GM21528 (cell line): Measurements from ENCODE around the gene ARNT2.

Experiments used
- ATAC-seq: cut with Tn5 transposase; IDR thresholded peaks from one replicate; pipeline ENCODE4 v1.9.1; 2021; ENCODE audit warnings: mild to moderate bottlenecking, moderate library complexity; ENCODE audit not compliant: unreplicated experiment, low FRiP score

ARNT2 gene

DNA sequence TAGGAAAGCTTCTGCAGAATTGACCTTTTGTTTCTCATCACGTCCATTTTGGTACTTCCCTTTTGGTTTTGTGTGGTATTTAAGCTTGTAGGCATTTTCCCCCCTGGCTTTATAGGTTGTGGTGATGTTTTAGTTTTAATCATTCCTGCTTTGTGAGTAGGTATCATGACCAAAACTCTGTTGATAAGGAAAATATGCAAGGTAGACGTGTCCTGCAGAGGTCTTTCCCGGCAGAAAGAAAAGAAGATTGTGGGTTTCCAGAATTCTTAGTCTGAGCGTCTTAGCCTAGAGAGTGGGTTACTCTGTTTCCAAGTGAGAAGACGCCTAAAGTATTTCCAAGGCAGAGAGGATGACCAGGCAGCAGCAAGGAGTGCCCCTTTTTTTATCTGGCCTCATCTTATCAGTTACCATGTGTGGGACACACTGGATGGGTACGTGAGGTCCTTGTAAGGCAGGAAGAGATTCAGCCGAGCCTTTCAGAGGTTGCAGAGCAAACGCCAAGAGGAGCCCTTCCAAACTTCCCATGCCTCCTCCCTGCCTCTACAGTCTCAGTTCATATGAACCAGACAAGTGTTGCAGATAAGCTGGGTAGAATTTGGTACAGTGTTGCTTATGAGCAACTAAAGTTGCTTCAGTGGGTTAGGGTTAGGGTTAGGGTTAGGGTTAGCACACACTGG is 58.8 kb downstream of the ARNT2 start:
- ATAC-seq: no peak

DNA sequence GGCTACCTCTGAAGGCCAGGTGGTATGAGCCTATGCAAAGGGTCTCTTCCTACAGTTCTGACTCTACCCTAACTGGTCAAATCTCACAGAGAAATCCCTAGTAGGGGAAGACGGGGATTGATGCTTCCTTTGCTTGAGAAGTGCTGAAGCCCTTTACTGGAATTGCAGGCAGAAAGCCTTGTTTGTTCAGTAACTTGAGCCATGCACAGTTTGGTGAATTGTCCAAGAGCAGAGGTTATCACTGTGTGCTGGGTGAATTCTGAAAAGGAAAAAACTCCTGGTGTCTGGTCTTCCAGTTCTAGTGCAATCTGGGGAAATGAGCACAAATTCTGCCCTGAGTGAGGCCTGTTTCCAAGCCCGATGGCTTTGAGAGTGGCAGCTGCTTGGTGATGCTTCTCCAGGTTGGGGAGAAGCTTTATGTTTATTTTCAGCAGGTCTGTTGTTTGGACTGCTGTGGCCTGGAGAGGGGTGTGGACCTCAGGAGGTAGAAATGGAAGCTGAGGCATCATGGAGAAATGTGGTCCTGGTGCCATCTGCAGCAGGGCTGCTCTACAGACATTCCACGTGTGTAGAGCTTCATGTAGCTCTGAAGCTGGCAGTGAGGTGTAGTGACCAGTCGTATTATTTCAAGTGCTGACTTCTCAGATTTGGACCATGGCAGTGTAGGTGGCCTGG is 60.9 kb downstream of the ARNT2 start:
- no peak for ATAC-seq

DNA sequence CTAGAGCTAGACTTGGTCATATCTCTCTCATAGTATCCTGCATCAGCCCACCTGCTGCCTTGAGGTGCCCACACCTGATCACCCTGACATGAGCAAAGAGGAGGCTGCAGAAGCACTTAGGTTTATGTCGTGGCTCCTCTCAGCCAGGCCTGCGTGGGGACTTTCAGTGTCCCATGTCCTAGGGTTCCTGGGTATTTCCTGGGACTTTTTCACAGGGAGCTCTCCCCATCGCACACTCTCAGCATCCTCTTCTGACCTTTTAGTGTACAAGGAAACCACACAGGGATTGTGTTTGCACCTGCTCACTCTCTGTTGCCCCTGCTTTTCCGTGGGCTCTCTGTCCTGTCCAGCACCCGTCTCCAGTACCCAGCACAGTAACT is 61.4 kb downstream of the ARNT2 start:
- no peak for ATAC-seq

DNA sequence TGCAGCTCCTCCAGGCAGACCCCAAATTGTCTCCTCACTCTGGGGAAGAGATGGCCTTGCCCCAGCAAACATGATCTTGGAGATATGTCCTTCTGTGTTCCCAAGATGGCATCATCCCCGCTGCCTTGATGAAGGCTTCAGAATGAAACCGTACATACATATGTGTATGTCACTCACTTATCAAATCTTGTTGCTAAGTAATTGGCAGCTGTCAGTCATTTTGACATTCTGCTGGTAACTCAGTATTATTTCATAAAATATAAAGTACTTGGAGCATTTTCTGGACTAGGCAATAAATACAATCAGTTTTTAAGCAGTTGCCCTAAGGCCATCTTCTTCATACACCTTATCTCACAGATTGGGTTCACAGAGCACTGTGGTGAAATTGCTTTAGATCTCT is 62.4 kb downstream of the ARNT2 start:
- no peak for ATAC-seq

DNA sequence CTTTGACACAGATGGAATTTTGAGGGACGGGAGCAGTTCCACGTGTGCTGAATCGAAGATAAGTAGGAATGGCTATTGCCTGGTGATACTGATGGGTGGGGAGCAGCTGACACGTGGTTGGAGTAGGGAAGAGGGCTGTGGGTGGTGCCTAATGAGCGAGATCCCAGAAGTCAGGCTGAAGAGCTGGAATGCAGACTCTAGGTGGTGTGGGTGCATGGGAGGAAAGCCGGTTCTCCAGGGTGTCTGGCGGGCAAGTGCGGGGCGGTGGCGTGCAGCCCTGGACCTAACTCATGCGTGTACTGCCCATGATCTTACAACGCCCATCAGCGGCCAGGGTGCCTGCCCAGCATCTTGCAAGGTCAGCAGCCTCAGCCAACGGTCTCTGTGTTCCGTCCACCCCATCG is 63.1 kb downstream of the ARNT2 start:
- no peak for ATAC-seq

DNA sequence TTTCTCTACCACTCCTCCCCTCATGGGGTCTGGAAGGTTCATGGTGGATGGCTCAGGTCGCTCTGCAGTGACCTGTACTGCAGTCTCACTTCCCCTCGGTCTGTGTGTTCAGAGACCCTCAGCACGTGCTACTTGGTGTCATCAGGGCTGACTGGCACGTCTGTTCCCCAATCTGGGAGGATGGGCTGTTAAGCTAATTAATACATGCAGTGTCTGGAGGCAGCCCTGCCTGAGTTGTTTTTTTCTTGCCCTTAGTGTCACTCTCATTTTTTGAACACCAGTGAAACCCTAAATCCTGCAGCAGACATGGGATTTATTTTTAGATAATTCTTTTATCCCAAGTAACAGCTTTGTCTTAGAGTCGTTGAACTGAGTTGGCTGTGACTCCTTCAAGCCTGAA is 64.6 kb downstream of the ARNT2 start:
- ATAC-seq: no peak

DNA sequence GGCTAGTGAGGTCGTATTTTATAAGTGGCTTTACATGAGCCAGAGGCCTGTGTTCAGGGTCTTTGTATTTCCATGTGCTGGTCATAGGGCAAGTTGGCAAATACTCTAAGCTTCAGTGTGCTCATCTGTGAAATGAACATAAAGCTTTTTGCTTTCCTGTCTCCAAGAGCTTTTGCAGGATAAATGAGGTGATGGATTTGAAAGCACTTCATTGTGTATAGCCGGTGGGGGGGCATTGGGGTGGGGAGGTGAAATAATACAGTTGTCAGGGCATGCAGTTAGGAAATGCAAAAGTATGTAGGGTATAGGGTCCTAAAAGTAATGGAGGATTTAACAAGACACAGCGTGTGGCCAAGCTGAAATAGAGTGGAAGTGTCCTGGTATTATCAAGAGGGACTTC is 67.7 kb downstream of the ARNT2 start:
- no peak for ATAC-seq

DNA sequence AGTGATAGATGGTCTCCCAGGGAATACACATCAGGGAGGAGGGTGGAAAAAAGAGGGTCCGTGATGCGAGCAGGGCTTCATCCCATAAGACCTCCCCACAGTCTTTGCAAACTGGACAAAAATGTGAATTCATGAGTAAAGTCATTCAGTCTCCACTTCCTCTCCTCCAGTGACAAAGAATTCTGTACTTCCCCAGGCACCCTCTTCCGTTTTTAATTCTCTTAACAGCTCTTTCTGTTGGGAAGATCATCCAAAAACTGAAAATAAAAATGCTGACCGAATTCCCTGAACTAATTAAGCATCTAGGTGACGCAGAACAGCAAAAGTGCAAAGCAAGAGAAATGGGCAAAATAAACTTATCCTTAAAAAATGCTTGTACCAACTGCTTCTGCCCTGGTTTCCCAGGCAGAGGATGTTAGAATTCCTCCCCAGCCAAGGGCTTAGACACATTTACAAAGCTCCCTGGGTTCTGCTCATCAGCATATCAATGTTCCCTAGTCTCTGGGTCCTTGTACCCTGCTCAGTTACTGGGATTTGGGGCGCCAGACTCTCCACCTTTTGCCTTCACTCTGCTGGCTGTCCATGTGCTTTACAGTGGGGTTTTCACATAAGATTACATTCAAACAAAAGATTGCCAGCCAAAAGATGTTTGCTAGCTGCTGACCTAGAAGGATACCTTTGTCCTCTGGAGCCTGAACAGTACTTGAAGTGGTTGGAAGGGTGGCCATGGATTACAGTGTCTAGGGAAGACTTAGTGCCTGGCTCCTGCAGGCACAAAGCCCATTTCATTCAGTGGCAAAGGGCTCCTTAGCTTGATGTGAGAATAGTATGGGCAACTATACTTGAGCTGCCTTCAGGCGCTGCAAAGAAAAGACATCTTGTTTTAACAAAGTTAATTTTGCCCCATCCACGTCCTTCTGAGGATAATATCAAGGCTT is 69.4 kb downstream of the ARNT2 start:
- no peak for ATAC-seq

DNA sequence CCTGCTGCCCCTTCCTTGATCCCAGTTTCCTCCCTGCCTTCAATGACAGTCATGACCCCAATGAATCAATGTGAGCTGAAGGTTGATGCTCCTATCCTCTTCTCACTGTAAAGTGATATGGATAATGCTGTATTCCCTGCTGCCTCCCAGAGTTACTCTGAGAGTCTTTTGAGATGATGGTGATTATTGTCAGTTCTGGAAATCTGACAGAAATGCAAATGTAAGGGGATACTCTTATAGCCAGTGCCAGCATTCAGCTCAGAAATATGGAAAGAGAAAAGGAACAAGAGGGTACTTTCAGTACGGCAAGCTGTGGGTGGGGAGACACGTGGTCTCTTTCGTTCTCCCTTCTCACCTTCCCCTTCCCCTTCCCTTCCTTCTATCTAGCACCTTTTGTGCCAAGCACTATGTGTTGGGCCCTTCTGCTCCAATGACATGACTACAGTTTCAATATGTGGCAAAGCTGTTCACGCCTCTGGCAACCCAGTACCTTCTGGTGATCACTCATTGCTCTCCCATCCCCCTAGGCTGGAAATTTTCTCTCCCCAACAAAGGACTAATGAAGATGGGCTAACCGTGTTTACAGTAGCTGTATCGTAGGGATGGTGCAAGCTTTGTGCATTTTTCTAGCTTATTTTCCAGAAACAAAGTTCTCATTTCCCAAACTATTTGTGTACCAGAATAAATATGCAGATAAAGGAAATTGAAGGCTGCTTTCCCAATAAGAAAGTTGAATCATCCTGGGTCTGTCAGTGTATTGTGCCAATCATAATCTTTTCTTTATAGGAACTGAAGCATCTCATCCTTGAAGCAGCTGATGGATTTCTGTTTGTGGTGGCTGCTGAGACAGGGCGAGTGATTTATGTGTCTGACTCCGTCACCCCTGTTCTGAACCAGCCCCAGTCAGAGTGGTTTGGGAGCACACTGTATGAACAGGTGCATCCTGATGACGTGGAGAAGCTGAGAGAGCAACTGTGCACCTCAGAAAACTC is 70.3 kb downstream of the ARNT2 start:
- ATAC-seq: no peak

DNA sequence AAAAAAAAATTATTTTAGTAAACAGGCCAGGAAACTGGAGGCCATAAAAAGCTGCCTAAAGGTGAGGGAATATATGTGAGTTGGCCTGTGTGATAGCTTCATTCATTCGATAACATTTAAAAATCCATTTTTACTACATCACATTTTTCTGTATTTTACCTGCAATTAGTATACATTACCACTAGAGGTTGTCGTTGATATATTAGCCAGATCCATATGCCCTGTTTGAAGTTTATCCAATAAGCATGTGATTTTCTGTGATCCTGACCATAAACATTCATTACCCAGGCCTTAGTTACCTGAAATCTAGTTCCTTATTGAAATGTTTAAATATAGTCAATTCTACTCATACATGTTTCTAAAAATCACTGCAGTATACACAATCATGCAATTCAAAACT is 71.4 kb downstream of the ARNT2 start:
- no peak for ATAC-seq

DNA sequence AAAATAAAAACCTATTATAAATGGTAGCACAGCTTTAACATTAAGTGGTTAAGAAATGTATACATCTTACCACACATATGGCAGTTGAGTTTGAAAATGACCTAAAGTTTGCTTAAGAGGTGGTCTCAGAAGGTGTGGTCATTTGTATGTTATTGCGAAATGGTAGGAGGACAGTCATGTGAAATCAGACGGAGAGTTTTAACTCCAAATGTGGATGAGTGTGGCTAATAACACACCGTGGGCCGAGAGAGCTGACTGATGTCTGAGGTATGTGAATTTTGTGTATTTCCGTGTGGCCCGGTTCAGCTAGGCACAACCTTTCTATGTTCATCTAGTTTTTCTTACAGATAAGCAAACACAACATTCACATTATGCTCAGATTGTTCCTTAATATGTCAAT is 71.9 kb downstream of the ARNT2 start:
- no peak for ATAC-seq

DNA sequence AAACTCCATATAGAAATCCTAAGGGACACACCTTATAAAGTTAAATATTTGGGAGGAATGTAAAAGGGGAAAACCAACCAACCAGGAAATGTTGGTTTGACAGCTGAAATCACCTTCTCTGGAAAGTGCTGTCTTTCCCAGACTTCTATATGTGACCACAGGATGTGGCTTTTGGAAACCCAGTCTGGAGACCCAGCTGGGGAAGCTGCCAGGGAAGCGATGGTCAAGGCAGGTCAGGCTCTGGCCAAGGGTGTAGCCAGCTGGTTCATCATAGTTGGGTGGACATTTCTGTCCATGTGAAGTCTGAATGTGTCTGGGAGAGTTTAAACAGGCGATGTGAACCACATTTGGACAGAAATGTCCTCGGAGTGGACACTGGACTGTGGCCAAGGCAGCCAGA is 73.9 kb downstream of the ARNT2 start:
- ATAC-seq: no peak

DNA sequence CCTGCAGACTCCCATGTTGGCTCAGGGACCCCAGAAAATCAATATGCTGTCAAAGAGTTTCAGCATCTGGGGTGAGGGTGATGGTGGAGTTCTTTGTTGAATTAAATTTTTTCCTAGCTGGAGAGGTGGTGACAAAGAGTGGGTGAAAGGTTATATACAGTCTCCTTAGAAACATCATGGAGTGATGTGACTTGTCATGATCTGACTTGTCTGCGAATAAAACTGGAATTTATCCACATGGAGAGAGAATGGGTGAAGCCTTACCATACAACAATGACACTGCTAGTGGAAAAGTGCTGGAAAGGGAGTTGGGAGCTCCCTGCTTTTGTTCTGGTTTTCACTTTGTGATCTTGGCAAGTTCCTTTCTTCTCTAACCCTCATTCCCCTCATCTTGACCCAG is 75.0 kb downstream of the ARNT2 start:
- no peak for ATAC-seq

DNA sequence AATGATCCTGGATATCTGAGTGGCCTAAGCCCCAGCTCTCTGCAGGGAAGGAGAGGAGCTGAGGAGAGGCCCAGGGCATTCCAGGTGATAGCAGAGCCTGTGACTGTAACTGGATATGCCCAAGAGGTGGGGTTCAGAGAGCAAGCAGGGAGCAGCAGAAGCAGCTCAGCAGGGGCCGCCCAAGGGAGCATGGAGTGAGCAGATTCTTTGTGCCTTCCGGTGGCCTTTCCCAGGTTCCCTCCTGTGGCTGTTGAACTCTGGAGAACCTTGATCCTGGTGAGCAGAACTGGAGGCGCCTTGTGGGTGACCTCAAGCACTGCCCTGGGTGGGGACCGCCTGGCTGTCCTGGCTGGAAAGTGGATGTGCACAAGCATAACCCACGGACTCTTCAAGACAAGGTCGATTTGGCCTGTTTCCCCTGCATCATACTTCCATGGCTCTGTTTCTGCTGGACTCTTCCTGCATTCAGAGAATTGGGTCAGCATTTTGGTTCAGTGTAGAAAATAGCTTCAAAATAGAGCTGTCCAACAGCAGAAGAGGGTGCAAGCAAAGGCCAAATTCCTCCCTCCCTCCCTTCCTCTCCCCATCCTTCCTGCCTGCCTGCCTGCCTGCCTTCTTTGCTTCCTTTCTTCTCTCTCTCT is 76.1 kb downstream of the ARNT2 start:
- no peak for ATAC-seq

DNA sequence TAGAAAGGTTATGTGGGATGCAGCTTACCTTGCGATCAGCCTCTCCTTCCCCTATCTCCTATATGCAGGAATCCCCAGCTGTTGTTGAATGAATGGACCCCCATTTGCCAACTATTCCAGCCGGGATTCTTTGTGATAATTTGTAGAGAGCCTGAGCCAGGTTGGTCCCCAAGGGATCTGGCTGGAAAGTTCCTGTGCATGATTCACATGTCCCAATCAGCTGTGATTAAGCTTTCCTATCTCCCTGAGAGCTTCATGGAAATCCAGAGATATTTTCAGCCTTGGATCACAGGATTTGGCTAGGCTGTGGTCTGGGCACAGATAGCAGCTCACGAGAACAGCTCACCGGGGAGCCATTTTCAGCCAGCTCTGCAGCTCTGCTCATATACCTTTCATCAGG is 76.7 kb downstream of the ARNT2 start:
- no peak for ATAC-seq

DNA sequence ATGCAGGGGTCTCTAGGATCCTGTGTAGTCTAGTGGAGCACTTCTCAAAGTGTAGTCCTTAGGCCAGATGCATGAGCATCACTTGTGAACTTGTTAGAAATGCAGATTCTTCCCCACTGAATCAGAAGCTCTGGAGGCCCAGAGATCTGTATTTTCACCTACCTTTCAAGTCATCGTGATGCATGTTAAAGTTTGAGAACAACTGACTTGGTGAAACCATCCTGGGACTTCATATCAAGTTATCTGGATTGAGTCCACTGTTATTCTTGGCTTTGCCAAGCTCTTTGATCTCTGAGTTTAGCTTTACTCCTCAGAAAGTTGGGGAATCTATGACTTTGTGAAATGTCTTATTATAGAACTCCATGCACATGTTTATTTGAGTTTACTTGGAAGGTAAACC is 78.5 kb downstream of the ARNT2 start:
- ATAC-seq: no peak

DNA sequence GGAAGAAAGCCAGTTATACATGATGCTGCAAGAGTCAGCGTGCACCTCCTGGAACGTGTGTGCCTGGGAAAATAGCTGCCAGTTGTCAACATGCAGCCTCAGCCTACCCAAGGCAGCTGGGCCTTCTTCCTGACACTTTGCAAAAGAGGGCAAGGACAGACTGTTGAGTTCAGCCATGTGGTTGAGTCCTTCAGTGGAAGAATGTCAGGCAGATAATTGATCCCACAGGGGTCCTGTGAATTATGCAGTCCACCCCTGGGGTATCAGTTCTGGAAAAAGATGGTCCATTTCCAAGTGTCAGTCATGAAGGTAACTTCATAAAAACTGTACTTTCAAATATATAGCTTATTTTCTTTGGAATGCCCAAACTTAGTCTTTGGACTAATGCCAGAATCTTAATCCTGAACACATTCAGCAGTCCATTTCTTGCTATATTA is 79.6 kb downstream of the ARNT2 start:
- no peak for ATAC-seq

DNA sequence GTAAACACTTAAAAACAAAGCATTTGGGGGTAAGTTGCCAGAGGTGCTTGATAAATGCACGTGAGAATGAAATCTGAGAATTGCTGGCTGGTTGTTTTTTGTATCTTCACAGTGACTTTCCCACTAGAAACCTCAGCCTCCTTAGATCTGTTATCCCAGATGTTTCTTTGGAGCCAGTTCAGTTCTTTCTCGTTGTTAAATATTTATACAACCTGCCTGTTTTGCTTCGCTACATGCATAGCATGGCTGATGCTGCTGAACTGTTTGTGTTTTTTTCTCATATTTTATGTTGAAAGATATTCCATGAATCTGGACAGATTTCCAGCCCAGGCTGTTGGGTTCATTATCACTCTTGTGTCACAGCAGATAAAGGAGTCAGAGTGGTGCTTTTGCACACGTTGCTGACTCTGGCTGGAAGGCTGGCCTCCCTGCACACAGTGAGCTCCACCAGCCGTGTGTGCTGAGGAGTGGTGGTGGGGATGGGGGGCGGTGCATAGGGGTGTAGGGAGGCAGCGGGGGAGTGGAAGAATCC is 80.2 kb downstream of the ARNT2 start:
- ATAC-seq: no peak

DNA sequence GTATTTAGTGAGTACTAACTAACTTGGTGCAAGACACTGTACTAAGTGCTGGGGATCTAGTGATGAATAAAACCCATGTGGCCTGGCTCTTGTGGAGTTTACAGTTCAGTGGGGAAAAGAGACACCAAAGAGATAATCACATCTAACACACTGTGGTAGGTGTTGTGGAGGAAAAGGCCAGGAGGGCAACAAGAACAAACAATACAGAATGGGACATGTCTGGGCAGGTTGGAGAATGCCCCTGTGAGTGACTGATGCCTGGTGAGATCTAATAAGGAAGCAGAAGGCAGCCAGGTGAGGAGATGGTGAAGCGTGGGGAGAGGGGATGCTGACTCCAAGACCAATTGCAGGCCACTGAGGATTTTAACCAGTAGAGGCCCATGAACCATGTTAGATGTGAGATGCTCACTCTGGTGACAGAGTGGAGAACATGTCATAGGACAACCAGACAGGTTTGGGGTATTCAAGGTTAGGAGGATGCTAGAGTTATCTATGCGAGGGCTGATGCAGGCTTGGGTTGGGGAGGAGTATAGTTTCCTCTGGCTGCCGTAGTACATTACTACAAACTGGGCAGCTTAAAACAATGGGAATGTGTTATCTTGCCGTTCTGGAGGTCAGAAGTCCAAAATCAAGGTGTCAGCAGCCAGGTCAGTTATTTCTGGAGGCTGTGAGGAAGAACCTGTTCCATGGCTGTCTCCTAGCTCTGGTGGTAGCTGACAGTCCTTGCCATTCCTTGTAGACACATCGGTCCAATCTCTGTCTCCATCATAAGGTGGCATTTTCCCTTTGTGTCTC is 81.4 kb downstream of the ARNT2 start:
- ATAC-seq: no peak
